NCI-H1417 treated with DMSO at 0.1 percent for 48 hours (cell line): ENCODE measurements around the gene HMX3.
A peak's percentile ranks its signal among the peaks of the same experiment; 100 is the strongest.
"Not testable (repeated sequence)": the region's sequence is repeated elsewhere in the genome, so short reads cannot be mapped to it uniquely, and the experiment has no call there.

ENCODE experiments used
- DNase-seq: peaks from one replicate; lab custom pipeline; 2025; lab: John Stamatoyannopoulos, UW

The HMX3 gene

DNA sequence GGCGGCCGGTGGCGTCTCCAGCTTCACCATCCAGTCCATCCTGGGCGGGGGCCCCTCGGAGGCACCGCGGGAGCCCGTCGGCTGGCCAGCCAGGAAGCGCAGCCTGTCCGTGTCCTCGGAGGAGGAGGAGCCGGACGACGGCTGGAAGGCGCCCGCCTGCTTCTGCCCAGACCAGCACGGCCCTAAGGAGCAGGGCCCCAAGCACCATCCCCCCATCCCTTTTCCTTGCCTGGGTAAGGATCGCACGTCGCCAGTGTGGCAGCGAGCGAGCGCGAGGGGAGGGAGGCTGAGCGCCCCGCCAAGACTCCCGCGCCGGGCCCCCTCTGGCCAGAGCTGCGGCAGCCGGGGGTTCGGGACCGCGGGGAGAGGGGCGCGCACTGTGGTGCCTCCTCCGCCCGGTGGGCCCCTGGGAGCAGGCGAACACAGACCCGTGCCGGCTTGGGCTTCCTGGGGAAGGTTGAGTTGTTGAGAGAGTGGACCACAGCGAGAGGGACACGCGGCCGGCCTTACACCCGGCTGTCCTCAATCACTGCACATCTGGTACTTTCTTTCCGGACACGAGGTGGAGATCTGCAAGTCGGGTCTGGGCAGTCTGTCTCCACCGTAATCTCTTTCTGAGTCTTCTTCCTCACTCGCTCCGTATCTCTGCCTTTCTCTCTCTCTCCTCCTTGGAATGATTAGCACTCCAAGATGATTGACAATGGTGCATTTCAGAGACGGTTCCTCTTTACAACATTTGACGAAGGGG is 12.8 kb downstream of the HMX3 start:
- no peak for DNase-seq

DNA sequence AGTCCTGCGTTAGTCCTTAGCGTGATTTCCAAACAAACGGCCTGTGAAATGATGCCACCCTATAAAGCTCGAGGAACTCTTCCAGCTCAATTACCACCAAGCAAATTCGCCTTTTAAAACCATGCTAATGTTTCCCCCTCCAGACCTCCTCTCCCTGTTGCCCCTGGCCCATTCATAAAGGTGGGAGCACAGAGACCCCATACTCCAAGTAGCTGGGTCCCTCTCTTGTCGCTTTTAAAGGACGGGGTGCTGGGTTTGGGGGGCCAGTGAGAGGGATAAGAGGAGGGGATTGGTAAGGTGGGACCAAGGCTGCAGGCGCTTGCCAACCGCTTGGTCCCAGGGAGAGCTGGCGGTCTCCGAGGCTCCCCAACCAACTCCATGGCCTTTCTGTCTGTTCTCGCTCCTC is 13.4 kb downstream of the HMX3 start:
- no peak for DNase-seq

DNA sequence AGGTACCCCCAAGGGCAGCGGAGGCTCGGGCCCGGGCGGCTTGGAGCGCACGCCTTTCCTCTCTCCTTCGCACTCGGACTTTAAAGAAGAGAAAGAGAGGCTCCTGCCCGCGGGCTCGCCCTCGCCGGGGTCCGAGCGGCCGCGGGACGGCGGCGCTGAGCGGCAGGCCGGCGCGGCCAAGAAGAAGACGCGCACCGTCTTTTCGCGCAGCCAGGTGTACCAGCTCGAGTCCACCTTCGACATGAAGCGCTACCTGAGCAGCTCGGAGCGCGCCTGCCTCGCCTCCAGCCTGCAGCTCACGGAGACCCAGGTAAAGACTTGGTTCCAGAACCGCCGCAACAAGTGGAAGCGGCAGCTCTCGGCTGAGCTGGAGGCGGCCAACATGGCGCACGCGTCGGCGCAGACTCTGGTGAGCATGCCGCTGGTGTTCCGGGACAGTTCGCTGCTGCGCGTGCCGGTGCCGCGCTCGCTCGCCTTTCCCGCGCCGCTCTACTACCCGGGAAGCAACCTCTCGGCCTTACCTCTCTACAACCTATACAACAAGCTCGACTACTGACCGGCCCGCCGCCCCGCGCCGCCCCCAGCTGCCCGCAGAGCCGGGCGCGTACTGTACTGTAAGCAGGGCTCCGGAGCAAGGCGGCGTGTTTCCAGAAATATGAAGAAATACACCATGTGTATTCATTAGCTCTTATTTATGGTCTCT is 13.9 kb downstream of the HMX3 start:
- DNase-seq = no peak

DNA sequence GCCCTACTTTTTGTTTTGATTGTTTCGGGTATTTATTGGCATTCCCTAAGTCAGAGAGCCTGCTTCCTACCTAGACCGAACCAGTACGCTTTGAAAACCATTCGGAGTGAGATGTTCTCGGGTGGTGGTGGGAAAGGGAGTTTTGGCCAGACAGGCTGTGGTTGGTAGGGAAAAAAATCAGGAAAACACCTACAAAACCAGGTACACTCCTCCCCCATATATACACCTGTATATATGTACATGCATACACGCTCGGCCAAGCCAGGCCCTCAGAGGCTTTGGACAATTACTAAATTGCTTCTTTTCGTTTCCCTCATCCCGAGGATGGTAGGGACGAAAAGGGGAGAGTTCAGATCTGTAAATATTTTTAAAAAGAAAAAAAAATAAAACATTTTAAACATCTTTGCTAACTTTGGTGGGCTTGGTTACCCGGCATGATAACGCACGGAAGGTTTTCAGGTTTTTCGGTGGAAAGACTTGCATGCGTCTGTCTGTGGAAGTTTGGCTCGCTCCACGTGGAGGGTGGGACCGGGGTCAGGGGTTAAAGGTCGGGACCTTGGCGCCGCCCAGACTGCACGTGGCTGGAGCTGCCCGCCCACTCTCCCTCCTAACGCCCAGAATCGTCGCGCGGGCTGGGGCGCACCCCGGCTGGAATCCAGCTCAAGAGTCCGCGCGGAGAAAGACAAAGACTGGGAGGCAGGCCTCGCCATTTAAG is 14.7 kb downstream of the HMX3 start:
- no peak for DNase-seq

DNA sequence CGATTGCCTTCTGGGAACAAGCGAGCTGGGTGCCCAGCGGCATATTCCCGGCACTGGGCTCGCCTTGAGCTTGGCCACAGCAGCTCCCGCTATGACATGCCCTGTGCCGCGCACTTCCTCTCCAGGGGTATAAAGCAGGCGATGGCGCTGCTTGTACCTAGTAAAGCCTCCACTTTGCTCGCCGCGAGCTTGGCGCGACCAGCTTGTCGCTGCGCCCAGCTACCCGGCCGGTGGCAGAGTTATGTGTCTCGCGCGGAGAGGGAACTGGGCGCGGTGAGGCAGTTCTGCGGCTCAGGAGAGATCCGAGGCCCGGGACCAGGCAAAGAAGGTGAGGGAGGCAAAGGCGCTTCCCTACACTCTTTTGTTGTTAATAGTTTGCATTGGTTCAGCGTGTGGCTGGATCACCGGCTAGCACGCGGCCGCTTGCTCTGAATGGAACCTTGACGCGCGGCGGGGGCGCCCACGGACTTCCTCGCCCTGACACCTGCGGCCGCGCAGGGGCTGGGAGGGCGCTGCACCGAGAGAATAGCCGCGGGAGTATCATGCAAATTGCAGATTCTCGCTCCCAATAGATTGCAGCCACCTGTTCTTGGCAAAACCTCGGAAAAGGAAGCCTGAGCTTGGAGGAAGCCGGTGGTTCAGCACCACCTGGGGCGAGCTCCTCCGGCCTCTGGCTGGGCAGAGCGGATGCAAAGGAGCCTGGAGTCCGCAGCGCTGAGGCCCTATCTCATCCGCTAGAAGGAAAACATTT is 15.4 kb downstream of the HMX3 start:
- no peak for DNase-seq

DNA sequence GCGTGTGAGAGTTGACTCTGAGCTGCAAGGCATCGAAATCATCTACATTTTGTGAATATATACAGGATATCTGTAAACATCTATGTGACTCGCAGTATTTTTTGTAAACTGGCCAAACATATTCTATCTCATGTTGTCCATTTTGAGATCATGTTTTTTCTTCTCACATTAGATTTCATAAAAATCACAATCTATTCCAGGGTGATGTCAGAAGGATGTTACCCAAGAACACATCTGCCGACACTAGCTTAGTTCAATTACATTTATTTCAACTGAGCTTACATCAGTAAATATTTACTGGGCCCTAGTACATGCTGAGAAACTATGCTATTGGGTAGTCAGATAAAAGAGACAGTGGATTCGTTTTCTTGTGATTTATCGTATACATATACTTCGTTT is 16.0 kb downstream of the HMX3 start:
- DNase-seq = no peak

DNA sequence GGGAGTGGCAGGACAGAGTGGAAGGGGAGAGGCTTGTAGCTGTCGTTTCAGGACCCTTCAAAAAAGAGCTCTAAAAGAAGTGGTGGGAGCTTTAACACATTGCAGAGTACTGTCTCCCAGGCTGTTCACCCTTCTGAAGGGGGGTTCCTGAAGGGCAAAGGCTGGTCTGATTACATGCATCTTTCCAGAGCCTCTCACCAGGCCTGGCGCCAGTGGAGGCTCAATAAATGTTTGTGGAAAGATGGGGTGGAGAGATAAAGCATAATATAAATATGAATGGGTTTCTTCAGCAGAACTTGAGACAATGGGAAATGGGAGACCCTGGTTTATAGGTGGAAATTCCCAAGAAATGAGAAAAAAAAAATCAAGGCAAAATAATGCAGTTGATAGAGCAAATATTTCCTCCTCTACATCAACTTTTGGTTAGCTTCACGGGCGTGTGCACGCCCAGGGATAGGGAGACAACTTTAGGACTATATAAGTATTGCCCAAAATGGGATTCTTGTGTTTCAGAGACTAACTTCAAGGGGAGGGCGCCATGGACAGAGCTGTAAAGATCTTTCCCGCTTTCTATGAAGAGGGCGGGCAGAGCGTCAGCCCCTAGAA is 17.8 kb downstream of the HMX3 start:
- no peak for DNase-seq

DNA sequence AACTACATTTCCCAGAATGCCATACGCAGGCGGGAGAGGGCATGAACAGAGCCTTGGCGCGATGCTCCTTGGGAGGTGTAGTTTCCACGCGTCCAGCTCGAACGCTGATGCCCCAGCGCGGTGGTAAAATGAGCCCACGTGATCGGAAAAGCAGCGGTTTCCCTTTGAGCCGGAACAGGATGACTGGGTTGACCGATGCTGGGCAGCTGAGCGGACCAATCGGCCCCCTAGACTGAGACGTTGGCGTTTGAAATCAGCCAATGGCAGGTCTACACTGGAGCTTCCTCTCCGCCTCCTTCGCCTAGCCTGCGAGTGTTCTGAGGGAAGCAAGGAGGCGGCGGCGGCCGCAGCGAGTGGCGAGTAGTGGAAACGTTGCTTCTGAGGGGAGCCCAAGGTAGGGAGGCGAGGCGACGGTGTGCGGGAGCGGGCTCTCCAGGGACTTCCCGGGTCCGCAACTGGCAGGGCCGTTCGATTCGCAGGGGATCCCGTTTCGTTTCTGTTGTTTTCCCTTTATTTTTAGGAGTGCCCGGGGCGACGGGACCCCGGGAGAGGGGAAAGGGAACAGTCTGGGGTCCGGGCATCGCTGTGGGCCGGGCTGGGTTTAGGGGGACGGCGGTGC is 18.4 kb downstream of the HMX3 start, which contains the start of gene BUB3:
BUB3 (plus strand) TSS at position 311 of the 619 bp plus-strand sequence. CDS start 516 bp downstream, outside the sequence.
- peak; percentile 81 for DNase-seq

DNA sequence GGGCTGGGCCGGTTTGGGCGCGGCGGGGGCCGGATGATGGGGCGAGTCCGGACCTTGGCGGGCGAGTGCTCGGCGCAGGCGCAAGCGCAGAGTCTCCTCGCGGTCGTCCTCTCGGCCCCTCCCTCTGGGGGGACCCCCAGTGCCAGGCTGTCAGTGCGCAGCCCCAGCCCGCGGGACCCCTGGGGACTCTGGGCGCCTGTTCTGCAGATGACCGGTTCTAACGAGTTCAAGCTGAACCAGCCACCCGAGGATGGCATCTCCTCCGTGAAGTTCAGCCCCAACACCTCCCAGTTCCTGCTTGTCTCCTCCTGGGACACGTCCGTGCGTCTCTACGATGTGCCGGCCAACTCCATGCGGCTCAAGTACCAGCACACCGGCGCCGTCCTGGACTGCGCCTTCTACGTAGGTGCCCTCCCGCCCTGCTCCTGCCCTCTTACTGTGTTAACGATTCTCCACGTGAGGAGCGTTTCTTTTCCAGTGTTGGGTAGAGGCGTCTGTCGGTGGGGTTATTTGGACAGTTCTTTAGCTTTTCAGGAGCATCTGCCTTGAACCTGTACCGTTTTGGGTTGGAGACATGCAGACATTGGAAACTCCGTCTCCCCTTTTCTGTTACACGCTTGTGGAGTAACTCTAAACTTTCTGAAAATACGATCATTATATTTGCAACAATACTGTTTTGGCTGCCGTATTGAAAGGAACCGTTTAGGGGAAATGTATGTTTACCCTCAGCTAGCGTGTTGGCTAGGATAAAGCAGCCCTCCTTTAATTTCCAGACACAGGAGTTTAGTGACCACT is 19.1 kb downstream of the HMX3 start:
- DNase-seq = no peak

DNA sequence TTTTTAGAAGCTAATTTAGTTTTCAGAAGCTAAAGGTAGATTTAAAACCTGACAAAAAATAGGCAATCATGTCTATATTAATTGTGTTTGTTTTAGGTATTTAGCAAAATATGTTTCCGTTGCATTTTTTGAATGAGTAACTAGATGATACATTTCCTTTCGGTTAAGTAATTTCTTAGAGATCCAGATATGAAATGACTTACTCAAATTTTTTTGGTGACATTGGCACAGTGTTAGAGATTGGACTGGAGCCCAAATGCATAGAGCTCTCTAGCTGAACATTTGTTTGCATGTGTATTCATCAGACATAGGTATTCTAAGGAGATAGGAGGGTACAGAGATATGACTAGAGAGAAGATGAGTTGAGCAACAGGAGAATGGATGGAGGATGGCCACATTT is 20.3 kb downstream of the HMX3 start:
- DNase-seq = no peak

DNA sequence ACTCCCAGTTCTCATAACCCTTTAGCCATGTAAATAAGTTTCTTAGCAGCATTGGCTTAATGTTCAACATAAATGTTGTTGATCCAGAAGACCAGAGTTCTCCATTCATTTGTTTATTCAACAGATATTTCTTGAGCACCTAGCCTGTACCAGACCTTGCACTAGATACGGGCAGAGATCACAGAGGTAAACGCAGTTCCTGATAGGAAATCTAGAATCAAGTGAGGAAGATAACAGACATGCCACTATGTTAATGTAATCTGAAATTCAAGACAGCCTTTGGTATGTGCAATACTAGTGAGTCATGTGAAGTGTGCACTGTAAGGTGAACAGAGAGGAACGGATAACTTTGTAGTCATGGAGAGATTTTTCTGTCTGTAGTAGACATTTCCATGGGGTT is 21.4 kb downstream of the HMX3 start:
- DNase-seq = no peak

DNA sequence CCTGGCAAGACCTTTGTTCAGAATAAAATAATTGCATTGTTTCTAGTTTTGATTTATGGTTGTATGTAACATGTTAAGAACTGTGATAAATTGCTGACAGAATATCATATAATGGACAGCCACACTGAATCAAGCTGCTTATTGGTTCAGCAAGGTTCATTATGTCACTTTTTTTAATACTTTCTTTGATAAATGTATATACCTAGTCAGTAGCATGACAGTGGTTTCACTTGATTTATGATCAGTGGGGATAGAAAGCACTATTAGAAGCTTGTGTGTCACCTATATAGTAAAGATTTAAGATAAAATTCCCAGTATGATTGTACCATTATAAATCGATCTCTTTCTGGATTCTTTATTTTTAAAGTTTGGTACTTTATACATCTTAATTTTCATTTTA is 22.9 kb downstream of the HMX3 start:
- DNase-seq = peak; percentile 9

DNA sequence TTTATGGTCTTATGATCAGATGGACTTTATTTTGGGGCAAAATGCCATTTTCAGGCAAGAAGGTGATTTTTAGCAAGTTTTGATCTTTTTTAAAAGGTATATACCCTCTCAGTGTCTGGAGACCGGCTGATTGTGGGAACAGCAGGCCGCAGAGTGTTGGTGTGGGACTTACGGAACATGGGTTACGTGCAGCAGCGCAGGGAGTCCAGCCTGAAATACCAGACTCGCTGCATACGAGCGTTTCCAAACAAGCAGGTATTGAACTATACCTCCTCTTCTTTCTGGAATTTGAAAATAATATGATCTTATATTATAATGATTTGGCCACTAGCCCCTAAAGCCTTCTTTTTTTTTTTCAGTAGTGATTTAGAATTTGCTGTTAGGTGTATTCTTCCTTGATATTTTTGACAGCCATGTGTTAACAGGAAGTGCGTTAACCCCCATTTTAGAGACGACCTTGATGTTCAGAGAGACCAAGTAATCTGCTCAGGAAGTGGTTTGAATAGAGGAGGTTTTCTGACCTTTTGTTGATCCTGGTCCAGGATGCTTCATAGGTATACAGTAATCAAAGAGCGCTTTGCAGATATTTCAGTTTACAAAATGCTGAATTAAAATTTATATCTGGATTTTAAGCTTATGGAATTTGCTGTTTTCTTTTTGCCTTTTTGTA is 24.7 kb downstream of the HMX3 start:
- DNase-seq = no peak

DNA sequence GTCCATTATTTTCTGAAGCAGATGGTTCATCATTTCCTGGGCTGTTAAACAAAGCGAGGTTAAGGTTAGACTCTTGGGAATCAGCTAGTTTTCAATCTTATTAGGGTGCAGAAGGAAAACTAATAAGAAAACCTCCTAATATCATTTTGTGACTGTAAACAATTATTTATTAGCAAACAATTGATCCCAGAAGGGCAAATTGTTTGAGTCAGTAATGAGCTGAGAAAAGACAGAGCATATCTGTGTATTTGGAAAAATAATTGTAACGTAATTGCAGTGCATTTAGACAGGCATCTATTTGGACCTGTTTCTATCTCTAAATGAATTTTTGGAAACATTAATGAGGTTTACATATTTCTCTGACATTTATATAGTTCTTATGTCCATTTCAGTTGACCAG is 28.5 kb downstream of the HMX3 start:
- DNase-seq = no peak

DNA sequence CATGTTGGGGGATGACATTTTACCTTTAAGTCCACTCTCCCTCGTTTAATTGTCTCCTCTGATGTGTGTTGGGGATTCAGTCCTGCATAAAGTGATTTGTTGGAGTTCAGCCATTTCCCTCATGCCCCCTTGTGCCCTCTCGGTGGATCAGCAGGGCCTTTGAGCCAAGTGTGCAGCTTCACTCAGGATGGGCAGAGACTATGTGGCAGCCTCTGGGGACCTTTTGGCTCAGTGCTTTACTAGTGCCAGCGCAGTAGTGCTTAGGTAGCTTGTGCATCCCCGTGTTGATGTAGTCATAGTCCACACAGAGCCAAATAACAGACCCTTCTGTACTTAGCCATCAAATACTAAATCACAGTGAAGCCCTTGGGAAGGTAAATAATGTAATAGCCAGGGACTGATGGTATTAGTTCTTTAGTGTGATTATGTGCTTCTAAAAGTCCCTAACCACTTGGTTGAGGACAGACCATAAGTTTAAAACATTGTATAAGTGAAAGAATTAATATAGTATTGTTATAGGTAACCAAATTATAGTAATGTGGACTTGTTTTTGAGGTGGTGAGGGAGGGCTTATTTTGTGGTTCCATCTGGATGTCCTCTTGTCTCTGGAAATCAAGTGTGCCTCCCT is 29.8 kb downstream of the HMX3 start:
- no peak for DNase-seq

DNA sequence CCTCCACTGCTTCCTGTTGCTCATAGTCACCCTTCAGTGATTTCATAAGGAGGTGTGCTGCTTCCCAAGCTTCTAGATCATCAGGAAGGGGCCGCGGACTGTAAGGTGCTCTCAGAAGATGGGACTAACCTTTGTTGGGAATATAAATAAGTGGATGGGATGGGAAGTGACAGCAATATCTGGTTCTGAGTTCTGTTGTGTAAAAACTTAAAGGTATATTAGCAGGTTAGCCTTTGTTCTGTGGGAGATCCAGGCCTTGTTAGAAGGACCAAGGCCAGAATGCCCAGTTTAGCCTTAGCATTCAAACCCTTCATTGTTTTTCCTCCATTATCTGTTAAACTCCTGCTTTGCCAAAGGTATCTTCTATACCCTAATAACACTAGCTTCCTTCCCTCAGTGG is 30.8 kb downstream of the HMX3 start:
- no peak for DNase-seq

DNA sequence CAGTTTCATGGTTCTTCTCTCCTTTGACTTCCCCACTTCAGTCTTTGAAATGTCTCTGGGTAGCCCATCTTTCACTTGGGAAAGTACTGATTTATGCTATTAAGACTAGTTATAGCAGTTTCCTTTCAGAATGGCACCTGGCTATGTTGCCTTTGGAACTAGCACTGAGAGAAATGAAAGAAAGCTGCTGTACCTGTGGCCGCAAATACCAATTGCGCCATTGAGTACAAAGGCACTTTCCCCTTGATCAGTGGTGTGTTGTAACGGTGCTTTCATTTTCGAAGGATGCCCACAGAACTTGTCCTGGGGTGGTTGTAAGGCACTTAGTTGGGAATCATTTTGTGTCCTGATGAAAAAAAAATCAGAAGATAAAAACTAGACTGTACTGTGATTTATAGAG is 35.2 kb downstream of the HMX3 start:
- no peak for DNase-seq

DNA sequence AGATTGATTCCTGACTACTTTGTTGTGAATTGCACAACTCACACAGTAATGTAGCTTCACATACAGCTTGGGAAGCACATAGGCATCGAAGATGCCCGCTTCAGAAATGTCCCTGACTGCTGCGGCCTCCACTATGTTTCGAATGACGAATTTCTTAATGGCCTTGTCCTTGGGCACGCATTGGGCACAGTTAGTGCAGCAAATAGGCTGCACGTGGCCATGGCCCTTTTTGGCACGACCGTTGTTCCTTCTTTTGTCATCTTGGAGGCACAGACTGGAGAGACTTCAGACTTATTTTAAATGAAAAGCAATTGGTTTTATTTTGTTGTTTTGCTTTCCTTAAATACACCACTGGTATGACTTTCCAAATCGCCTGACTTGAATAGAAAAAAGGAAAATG is 35.8 kb downstream of the HMX3 start:
- not testable (repeated sequence) for DNase-seq
